HL-60 (cell line): ENCODE data around the gene LDB2.

ENCODE experiments used
- DNase-seq, 2 experiments: peaks; one replicate each; pipeline ENCODE4 v3.0.0-alpha.2; 2010 to 2020; ENCODE audit warnings: low read depth in 1 of 2, low spot score in 1 of 2
- H3K27ac ChIP-seq: fragments of 250-450 bp; sonication (Bioruptor Pico); replicated peaks from 2 replicates; pipeline ENCODE4 v1.5.1; 2020; ENCODE audit warnings: mild to moderate bottlenecking, moderate library complexity
- H3K27me3 ChIP-seq: fragments of 250-450 bp; sonication (Bioruptor Pico); 2 replicates; pipeline ENCODE4 v1.5.1; 2021; ENCODE audit warnings: mild to moderate bottlenecking, moderate library complexity; ENCODE audit not compliant: insufficient read depth, poor library complexity, severe bottlenecking
- H3K4me3 ChIP-seq: replicated peaks from 2 replicates; pipeline ENCODE4 v1.5.1; 2011; ENCODE audit warnings: mild to moderate bottlenecking, control low read depth, low read length; ENCODE audit not compliant: insufficient read depth
- GABPA ChIP-seq: IDR thresholded peaks from 2 replicates; pipeline ENCODE4 v1.6.1; 2012; ENCODE audit warnings: low read depth
- POLR2AphosphoS5 ChIP-seq: IDR thresholded peaks from 2 replicates; pipeline ENCODE4 v1.6.1; 2012; ENCODE audit warnings: low read depth
- SPI1 ChIP-seq: IDR thresholded peaks from 2 replicates; pipeline ENCODE4 v1.6.1; 2012; ENCODE audit warnings: low read depth, mild to moderate bottlenecking, borderline replicate concordance
- TF ChIP-seq, protein P1 (sequence below): IDR thresholded peaks from 2 replicates; pipeline ENCODE4 v1.6.1; 2012; ENCODE audit warnings: low read depth; ENCODE audit not compliant: insufficient replicate concordance
- TF ChIP-seq, protein P2 (sequence below): IDR thresholded peaks from one replicate; pipeline ENCODE4 v1.5.1; 2011; ENCODE audit warnings: low read length, control low read depth, inconsistent platforms; ENCODE audit not compliant: insufficient read depth

The LDB2 gene

DNA sequence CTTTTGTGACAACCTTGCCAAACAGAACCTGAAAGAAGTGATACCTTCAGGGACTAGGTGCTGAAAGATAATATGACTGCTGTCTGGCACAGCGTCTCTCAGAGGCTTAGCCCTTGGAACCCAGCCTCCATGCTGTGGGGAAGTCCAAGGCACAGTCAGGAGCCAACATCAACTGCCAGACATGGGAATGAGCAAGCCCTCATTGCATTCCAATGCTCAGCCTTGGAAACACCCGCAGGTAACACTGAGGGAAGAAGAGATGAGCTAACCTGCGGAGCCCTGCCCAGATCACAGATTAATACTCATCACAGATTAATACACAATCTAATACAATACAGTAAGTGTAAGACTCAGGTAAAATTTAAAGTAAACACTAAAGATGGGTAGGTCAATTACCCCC lies 31.5 kb downstream of the LDB2 start:
- no peak overlapping the region for H3K27ac ChIP-seq
- no peak for TF ChIP-seq SPI1
- TF ChIP-seq, protein P1, sequence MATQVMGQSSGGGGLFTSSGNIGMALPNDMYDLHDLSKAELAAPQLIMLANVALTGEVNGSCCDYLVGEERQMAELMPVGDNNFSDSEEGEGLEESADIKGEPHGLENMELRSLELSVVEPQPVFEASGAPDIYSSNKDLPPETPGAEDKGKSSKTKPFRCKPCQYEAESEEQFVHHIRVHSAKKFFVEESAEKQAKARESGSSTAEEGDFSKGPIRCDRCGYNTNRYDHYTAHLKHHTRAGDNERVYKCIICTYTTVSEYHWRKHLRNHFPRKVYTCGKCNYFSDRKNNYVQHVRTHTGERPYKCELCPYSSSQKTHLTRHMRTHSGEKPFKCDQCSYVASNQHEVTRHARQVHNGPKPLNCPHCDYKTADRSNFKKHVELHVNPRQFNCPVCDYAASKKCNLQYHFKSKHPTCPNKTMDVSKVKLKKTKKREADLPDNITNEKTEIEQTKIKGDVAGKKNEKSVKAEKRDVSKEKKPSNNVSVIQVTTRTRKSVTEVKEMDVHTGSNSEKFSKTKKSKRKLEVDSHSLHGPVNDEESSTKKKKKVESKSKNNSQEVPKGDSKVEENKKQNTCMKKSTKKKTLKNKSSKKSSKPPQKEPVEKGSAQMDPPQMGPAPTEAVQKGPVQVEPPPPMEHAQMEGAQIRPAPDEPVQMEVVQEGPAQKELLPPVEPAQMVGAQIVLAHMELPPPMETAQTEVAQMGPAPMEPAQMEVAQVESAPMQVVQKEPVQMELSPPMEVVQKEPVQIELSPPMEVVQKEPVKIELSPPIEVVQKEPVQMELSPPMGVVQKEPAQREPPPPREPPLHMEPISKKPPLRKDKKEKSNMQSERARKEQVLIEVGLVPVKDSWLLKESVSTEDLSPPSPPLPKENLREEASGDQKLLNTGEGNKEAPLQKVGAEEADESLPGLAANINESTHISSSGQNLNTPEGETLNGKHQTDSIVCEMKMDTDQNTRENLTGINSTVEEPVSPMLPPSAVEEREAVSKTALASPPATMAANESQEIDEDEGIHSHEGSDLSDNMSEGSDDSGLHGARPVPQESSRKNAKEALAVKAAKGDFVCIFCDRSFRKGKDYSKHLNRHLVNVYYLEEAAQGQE = no peak
- TF ChIP-seq POLR2AphosphoS5 = no peak
- TF ChIP-seq, protein P2, sequence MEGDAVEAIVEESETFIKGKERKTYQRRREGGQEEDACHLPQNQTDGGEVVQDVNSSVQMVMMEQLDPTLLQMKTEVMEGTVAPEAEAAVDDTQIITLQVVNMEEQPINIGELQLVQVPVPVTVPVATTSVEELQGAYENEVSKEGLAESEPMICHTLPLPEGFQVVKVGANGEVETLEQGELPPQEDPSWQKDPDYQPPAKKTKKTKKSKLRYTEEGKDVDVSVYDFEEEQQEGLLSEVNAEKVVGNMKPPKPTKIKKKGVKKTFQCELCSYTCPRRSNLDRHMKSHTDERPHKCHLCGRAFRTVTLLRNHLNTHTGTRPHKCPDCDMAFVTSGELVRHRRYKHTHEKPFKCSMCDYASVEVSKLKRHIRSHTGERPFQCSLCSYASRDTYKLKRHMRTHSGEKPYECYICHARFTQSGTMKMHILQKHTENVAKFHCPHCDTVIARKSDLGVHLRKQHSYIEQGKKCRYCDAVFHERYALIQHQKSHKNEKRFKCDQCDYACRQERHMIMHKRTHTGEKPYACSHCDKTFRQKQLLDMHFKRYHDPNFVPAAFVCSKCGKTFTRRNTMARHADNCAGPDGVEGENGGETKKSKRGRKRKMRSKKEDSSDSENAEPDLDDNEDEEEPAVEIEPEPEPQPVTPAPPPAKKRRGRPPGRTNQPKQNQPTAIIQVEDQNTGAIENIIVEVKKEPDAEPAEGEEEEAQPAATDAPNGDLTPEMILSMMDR = no peak
- TF ChIP-seq GABPA = no peak

DNA sequence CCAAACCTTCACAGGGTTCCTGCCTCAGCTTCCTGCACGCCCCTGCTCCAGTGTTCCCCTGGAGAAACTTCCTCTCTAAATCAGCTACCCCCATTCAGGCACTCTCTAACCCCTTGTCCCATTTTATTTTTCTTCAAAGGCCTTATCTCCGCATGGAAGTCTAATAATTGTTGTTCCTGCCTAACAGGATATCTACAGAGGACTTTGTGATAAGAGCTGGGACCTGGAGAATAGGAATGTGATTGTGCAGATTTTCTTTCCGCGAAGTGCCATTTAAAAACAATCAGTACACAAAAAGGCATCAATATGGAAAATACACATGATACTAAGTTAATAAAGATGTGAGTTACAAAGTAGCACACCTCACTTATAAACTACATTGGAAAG lies 32.6 kb downstream of the LDB2 start:
- Histone ChIP-seq H3K27ac (no peak overlapping the region), H3K27me3 (no peaks in the 10 kb centered on the region), H3K4me3 (no peak overlapping the region)
- no peak for DNase-seq
- TF ChIP-seq SPI1 (no peak), GABPA (no peak), POLR2AphosphoS5 (no peak)
- TF ChIP-seq, protein P1 = no peak
- TF ChIP-seq, protein P2 = no peak

More for the DNA sequence above, 31.5 kb downstream of the LDB2 start:
- no peak for DNase-seq
- Histone ChIP-seq H3K27me3 (no peaks in the 10 kb centered on the region), H3K4me3 (no peak overlapping the region)

DNA sequence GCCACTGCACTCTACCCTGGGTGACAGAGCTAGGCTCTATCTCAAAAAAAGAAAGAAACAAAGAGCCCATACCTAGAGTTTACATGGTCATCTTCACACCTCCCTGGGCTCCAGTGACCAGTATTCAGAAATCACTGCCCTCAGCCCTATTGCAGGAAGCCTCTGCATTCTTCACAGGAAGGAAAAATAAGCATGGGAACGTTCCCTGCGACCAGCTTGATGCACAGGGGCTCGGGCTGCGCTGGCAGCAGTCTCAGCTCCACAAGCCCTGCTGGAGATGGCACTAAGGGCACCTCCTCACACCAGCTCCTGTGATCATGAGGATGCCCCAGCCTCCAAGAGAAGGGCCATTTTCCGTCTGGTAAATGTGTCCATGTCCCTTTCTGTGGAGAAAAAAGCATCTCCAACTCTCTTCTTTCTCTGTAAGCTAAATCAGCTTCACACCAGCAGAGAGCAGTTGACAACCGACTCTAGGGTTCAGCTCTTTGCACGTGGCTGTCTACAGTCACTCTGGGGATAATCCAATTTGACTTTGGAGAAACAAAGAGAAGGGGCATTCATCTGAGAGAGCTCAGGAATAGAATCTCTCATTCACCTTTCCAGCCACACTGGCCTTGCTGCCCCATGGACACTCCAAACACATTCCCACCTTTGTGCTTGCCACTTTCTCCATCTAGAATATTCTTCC lies 33.1 kb downstream of the LDB2 start:
- H3K27ac ChIP-seq = no peak overlapping the region
- TF ChIP-seq POLR2AphosphoS5 (no peak), SPI1 (no peak)
- DNase-seq = no peak
- no peaks in the 10 kb centered on the region for H3K27me3 ChIP-seq
- H3K4me3 ChIP-seq = no peak overlapping the region

DNA sequence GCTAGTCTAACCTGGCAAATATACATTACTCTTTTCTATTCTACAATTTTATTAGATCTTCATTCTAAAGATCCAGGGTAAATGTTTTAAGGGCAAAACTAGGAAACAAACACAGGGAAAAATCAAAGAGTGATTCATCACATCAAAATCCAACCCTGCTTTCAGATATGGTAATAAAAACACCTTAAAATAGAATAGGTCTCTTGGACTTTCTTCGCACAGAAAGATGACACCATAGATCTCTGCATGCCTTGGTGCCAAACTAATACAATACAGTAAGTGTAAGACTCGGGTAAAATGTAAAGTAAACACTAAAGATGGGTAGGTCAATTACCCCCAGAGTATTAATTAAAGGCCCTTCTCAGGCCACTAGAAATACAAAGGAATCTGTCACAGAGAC lies 34.2 kb downstream of the LDB2 start:
- Histone ChIP-seq H3K27ac (no peak overlapping the region), H3K27me3 (no peaks in the 10 kb centered on the region), H3K4me3 (no peak overlapping the region)
- no peak for DNase-seq
- TF ChIP-seq, protein P1 = no peak
- TF ChIP-seq, protein P2 = no peak
- TF ChIP-seq SPI1 (no peak), POLR2AphosphoS5 (no peak), GABPA (no peak)
